ENCODE measurements around the gene INSIG2.

- no peak for TF ChIP-seq EZH2phosphoT487 (IDR thresholded peaks at IDR 0.05; ENCODE audit: low read depth, severe bottlenecking, unreplicated experiment)
- no peak for TF ChIP-seq CTCF (IDR thresholded peaks at IDR 0.05; ENCODE audit: poor library complexity)
Observed at GRCh38 chr2:118091140-118091478, 2.8 kb downstream of the INSIG2 start.

Data from hepatocyte (in vitro differentiated cells).